Measurements from ENCODE around the gene GMNN.
A peak's percentile ranks its signal among the peaks of the same experiment; 100 is the strongest.

Gene GMNN

GRCh38 chr6:24832794-24833193 lies 58.1 kb downstream of the GMNN start:
- Mint-ChIP-seq H3K9me3 (no peaks in the 10 kb centered on the region), H3K36me3 (ENCODE audit: low read depth) (no peaks in the 10 kb centered on the region), H3K27ac (peak overlapping the region in 2 of 3 experiments; percentile 27 to 66), H3K4me3 (no peak overlapping the region), H3K27me3 (ENCODE audit: low read depth) (peaks cover 3% of the 10 kb centered on the region), H3K4me1 (peaks cover 12% of the 10 kb centered on the region)
- TF ChIP-seq CTCF (IDR thresholded peaks at IDR 0.05; ENCODE audit: unreplicated experiment in 3 of 3) = no peak

GRCh38 chr6:24833711-24834386 lies 59.1 kb downstream of the GMNN start:
- H3K4me1 Mint-ChIP-seq = peaks cover 12% of the 10 kb centered on the region
- H3K27me3 Mint-ChIP-seq (ENCODE audit: low read depth) = peaks cover 3% of the 10 kb centered on the region
- no peak overlapping the region for H3K4me3 Mint-ChIP-seq
- TF ChIP-seq CTCF (IDR thresholded peaks at IDR 0.05; ENCODE audit: unreplicated experiment in 3 of 3) = no peak
- peak overlapping the region in 2 of 3 experiments; percentile 18 to 31 for H3K27ac Mint-ChIP-seq
- no peaks in the 10 kb centered on the region for H3K9me3 Mint-ChIP-seq
- no peaks in the 10 kb centered on the region for H3K36me3 Mint-ChIP-seq (ENCODE audit: low read depth)

Measured in nephron (organoid).